ENCODE results near the gene LARGE2.

The LARGE2 gene

DNA sequence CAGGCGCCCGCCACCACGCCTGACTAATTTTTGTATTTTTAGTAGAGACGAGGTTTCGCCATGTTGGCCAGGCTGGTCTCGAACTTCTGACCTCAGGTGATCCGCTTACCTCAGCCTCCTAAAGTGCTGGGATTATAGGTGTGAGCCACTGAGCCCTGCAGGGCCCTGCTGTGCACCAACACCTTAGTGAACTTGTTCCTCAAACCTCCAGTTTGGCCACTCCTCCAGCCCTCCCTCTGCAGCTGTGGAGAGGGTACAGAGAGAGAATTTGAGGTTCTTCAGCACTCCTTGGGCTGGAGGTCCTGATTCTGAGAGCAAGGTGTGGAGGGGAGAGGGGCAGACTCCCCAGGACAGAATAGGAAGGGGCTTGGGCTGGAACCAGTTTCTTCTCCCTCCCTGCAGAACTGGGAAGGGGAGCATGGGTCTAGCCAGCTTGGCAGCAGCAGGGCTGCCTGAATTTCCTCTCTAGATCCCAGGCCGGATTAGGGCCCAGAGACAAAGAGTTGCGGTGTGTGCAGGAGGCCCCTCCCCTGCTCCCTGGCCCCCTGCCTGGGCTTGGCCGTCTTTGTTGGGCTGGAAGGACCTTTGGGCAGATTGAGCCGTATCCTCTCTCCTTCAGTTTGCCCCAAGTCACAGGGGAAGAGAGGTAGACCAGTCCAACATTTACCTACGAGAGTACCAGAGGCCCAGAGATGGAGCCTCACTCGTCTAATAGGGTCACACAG is 2.5 kb upstream of the LARGE2 start:
- Histone ChIP-seq H3K9ac (ENCODE audit: low read depth, low read length) (no peak overlapping the region), H3K27me3 (ENCODE audit: control insufficient read depth, insufficient read depth, low read length) (peaks cover 24% of the 10 kb centered on the region), H3K4me2 (ENCODE audit: low read length) (no peak overlapping the region), H3K4me3 (ENCODE audit: low read length) (no peak overlapping the region), H3K9me3 (replicated peaks; ENCODE audit: low read length) (no peaks in the 10 kb centered on the region), H3K4me1 (ENCODE audit: control insufficient read depth, insufficient read depth, low read length) (peaks cover 7% of the 10 kb centered on the region), H3K36me3 (ENCODE audit: insufficient read depth, low read length) (peaks cover 5% of the 10 kb centered on the region)

GRCh38 chr11:45920531-45921477 is 1.7 kb upstream of the LARGE2 start:
- Histone ChIP-seq H3K27me3 (ENCODE audit: control insufficient read depth, insufficient read depth, low read length) (peaks cover 26% of the 10 kb centered on the region), H3K9me3 (replicated peaks; ENCODE audit: low read length) (no peaks in the 10 kb centered on the region), H3K4me1 (ENCODE audit: control insufficient read depth, insufficient read depth, low read length) (peaks cover 7% of the 10 kb centered on the region), H3K4me2 (ENCODE audit: low read length) (no peak overlapping the region), H3K9ac (ENCODE audit: low read depth, low read length) (no peak overlapping the region), H3K36me3 (ENCODE audit: insufficient read depth, low read length) (no peaks in the 10 kb centered on the region), H3K4me3 (ENCODE audit: low read length) (no peak overlapping the region)

DNA sequence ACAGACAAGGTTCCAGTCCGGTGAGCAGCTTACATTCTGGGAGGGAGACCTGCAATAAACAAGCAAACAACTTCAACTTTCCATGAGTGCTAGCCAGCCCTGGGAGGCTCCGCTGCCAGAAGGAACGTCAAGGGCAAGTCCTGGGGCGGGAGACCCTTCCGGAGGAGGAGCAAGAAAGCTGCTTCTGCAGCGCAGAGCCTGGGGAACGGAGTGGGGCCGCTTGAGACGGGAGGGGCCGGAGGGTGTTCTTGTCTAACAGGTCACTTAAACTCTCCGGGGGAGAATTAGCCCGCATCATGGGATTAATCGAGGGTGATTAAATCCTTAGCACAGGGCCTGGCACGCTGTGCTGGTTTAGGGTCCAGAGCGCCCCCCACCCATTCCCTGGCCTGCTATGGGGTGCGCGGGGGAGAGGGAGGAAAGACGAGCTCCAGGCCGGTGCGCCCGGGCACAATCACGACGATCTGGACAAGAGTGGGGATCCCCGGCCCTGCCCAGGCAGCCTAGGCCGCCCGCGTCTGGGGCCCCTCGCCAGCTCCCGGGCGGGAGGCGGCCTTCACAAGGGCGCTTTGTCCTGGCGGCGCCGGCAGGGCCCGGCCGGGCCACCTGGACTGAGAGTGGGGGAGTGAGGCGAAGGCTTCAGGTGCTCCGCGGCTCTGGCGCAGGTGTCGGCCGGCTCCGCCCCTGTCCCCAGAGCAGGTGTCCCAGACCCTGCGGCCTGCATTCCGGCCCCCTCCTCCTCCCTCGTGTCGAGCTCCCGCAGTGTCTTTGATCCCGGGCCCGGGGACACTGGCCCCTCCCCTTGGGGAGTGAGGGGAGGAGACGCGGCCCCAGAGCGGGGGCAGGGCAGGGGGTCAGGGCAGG is 663 bp upstream of the LARGE2 start:
- H3K36me3 ChIP-seq (ENCODE audit: insufficient read depth, low read length), result no peaks in the 10 kb centered on the region
- no peaks in the 10 kb centered on the region for H3K9me3 ChIP-seq (replicated peaks; ENCODE audit: low read length)
- peaks cover 26% of the 10 kb centered on the region for H3K27me3 ChIP-seq (ENCODE audit: control insufficient read depth, insufficient read depth, low read length)
- H3K9ac ChIP-seq (ENCODE audit: low read depth, low read length), result no peak overlapping the region
- H3K4me2 ChIP-seq (ENCODE audit: low read length), result no peak overlapping the region
- H3K4me1 ChIP-seq (ENCODE audit: control insufficient read depth, insufficient read depth, low read length), result peaks cover 6% of the 10 kb centered on the region
- H3K4me3 ChIP-seq (ENCODE audit: low read length), result no peak overlapping the region

DNA sequence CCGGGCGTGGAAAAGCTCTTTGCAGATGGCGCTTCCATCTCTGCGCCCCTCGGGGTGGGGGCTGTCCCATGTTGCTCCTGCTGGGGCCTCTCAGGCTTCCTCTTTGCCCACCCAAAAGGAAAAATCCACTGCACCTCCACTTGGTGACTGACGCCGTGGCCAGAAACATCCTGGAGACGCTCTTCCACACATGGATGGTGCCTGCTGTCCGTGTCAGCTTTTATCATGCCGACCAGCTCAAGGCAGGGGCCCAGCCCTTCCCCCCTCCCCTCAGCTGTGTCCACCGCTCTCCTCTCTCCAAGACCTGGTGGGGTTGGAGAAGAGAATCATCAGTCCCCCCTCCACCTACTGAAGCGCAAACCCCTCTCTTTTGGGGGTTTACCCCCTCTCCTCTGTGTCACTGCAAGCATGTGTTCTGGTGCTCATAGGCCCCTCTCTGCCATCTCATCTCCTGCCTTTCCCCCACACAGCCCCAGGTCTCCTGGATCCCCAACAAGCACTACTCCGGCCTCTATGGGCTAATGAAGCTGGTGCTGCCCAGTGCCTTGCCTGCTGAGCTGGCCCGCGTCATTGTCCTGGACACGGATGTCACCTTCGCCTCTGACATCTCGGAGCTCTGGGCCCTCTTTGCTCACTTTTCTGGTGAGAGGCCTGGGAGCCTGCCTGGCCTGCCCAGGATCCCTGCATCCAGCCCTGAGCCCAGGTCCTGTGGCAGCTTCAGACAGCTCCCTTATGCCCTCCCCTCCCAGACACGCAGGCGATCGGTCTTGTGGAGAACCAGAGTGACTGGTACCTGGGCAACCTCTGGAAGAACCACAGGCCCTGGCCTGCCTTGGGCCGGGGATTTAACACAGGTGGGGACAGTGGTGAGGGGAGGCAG is 1.8 kb downstream of the LARGE2 start:
- H3K4me3 ChIP-seq (ENCODE audit: low read length), result no peak overlapping the region
- peaks cover 2% of the 10 kb centered on the region for H3K4me1 ChIP-seq (ENCODE audit: control insufficient read depth, insufficient read depth, low read length)
- no peak overlapping the region for H3K9ac ChIP-seq (ENCODE audit: low read depth, low read length)
- H3K36me3 ChIP-seq (ENCODE audit: insufficient read depth, low read length), result no peaks in the 10 kb centered on the region
- no peaks in the 10 kb centered on the region for H3K9me3 ChIP-seq (replicated peaks; ENCODE audit: low read length)
- H3K27me3 ChIP-seq (ENCODE audit: control insufficient read depth, insufficient read depth, low read length), result peaks cover 26% of the 10 kb centered on the region
- H3K4me2 ChIP-seq (ENCODE audit: low read length), result no peak overlapping the region

DNA sequence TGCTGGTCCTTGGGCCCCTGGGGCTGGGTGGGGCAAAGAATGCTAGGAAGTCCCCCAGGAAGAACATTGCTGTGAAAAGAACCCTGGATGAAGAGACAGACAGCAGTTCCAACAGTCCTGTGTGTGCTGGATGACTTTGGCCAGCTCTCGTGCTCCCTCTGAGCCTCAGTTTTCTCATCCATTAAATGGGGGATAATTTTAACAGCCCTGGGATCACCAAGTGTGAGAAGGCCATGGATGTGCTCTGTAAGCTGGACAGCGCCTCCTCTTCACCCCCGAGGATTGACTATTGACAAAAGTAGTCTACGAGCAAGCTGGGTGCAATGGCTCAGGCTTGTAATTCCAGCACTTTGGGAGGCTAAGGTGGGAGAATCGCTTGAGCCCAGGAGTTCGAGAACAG is 2.5 kb downstream of the LARGE2 start:
- H3K4me3 ChIP-seq (ENCODE audit: low read length), result no peak overlapping the region
- H3K36me3 ChIP-seq (ENCODE audit: insufficient read depth, low read length), result no peaks in the 10 kb centered on the region
- no peak overlapping the region for H3K4me2 ChIP-seq (ENCODE audit: low read length)
- peaks cover 7% of the 10 kb centered on the region for H3K4me1 ChIP-seq (ENCODE audit: control insufficient read depth, insufficient read depth, low read length)
- no peaks in the 10 kb centered on the region for H3K9me3 ChIP-seq (replicated peaks; ENCODE audit: low read length)
- H3K27me3 ChIP-seq (ENCODE audit: control insufficient read depth, insufficient read depth, low read length), result peaks cover 26% of the 10 kb centered on the region
- H3K9ac ChIP-seq (ENCODE audit: low read depth, low read length), result no peak overlapping the region

- no peaks in the 10 kb centered on the region for H3K36me3 ChIP-seq (ENCODE audit: insufficient read depth, low read length)
- peaks cover 11% of the 10 kb centered on the region for H3K4me1 ChIP-seq (ENCODE audit: control insufficient read depth, insufficient read depth, low read length)
- H3K27me3 ChIP-seq (ENCODE audit: control insufficient read depth, insufficient read depth, low read length), result peaks cover 26% of the 10 kb centered on the region
- H3K4me2 ChIP-seq (ENCODE audit: low read length), result no peak overlapping the region
- H3K4me3 ChIP-seq (ENCODE audit: low read length), result no peak overlapping the region
- H3K9me3 ChIP-seq (replicated peaks; ENCODE audit: low read length), result no peaks in the 10 kb centered on the region
- H3K9ac ChIP-seq (ENCODE audit: low read depth, low read length), result no peak overlapping the region
Observed at GRCh38 chr11:45925550-45925949, 3.1 kb downstream of the LARGE2 start.

DNA sequence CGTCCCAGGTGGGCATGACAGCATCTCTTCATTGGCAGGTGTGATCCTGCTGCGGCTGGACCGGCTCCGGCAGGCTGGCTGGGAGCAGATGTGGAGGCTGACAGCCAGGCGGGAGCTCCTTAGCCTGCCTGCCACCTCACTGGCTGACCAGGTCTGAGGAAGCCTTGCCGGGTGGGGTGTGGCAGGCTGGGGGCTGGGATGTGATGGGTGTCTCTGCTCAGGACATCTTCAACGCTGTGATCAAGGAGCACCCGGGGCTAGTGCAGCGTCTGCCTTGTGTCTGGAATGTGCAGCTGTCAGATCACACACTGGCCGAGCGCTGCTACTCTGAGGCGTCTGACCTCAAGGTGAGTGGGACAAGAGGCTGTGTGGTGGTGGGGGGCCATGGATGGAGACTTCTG is 3.5 kb downstream of the LARGE2 start:
- no peak overlapping the region for H3K4me3 ChIP-seq (ENCODE audit: low read length)
- H3K9me3 ChIP-seq (replicated peaks; ENCODE audit: low read length), result no peaks in the 10 kb centered on the region
- H3K36me3 ChIP-seq (ENCODE audit: insufficient read depth, low read length), result no peaks in the 10 kb centered on the region
- peaks cover 11% of the 10 kb centered on the region for H3K4me1 ChIP-seq (ENCODE audit: control insufficient read depth, insufficient read depth, low read length)
- H3K9ac ChIP-seq (ENCODE audit: low read depth, low read length), result no peak overlapping the region
- H3K27me3 ChIP-seq (ENCODE audit: control insufficient read depth, insufficient read depth, low read length), result peaks cover 26% of the 10 kb centered on the region
- no peak overlapping the region for H3K4me2 ChIP-seq (ENCODE audit: low read length)

DNA sequence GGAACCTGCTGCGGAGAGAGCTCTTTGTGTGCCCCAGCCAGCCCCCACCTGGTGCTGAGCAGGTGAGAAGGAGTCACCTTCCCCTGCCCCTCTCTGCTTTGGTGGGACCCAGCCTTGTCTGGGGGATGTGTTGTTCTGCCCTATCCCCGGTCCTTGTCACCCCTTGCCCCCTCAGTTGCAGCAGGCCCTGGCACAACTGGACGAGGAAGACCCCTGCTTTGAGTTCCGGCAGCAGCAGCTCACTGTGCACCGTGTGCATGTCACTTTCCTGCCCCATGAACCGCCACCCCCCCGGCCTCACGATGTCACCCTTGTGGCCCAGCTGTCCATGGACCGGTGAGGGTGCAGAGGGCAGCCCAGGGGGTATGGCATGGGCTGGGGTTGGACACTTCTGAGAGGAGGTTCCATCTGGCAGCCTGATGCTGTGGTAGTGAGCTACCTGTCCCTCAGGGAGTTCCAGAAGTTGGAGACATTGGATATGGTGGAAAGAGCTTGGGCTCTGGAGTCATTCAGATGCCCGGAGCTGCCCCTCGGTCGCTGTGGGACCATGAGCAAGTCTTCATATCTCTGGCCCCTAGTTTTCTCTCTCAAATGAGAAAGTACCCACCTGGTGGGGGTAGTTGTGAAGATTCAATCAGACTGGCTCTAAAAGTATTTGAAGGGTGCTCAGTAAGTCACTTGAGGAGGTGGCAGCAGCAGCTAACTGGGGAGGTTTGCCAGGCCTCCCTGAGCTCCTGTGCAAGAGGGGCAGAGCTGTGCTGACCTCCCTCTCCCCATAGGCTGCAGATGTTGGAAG is 4.3 kb downstream of the LARGE2 start:
- peaks cover 2% of the 10 kb centered on the region for H3K36me3 ChIP-seq (ENCODE audit: insufficient read depth, low read length)
- no peak overlapping the region for H3K4me3 ChIP-seq (ENCODE audit: low read length)
- H3K27me3 ChIP-seq (ENCODE audit: control insufficient read depth, insufficient read depth, low read length), result peaks cover 26% of the 10 kb centered on the region
- H3K9ac ChIP-seq (ENCODE audit: low read depth, low read length), result no peak overlapping the region
- H3K9me3 ChIP-seq (replicated peaks; ENCODE audit: low read length), result no peaks in the 10 kb centered on the region
- H3K4me2 ChIP-seq (ENCODE audit: low read length), result no peak overlapping the region
- H3K4me1 ChIP-seq (ENCODE audit: control insufficient read depth, insufficient read depth, low read length), result peaks cover 11% of the 10 kb centered on the region

- Histone ChIP-seq H3K4me2 (ENCODE audit: low read length) (no peak overlapping the region), H3K27me3 (ENCODE audit: control insufficient read depth, insufficient read depth, low read length) (peaks cover 25% of the 10 kb centered on the region), H3K4me3 (ENCODE audit: low read length) (no peak overlapping the region), H3K9ac (ENCODE audit: low read depth, low read length) (no peak overlapping the region), H3K36me3 (ENCODE audit: insufficient read depth, low read length) (peaks cover 5% of the 10 kb centered on the region), H3K4me1 (ENCODE audit: control insufficient read depth, insufficient read depth, low read length) (peaks cover 11% of the 10 kb centered on the region), H3K9me3 (replicated peaks; ENCODE audit: low read length) (no peaks in the 10 kb centered on the region)
Observed at GRCh38 chr11:45927332-45927683, 4.9 kb downstream of the LARGE2 start.

All from skeletal muscle satellite cell (primary cell).